HepG2 (cell line): Measurements from ENCODE around the gene STK24.

Experiments
- BRF2 ChIP-seq: sonication (generic); formaldehyde crosslinking; IDR thresholded peaks from 2 replicates; pipeline ENCODE4 v1.8.1; 2022; ENCODE audit warnings: mild to moderate bottlenecking, missing genetic modification reagents
- CCDC6 ChIP-seq: sonication (generic); formaldehyde crosslinking; IDR thresholded peaks from 2 replicates; pipeline ENCODE4 v1.8.1; 2022; ENCODE audit warnings: mild to moderate bottlenecking, missing genetic modification reagents, moderate library complexity
- CEBPG ChIP-seq: IDR thresholded peaks from 2 replicates; pipeline ENCODE4 v1.6.1; 2016
- CTCF ChIP-seq: sonication (generic); formaldehyde crosslinking; IDR thresholded peaks from 2 replicates; pipeline ENCODE4 v1.5.0; 2020; ENCODE audit warnings: mild to moderate bottlenecking, missing genetic modification reagents, moderate library complexity
- JUN ChIP-seq: sonication (generic); formaldehyde crosslinking; IDR thresholded peaks from 2 replicates; pipeline ENCODE4 v1.4.0; 2020; ENCODE audit warnings: mild to moderate bottlenecking, missing genetic modification reagents
- KLF16 ChIP-seq, 2 experiments: sonication (generic) in 1 of 2; formaldehyde crosslinking in 1 of 2; IDR thresholded peaks; 2 replicates each; pipeline versions ENCODE4 v1.6.1 to v1.8.0; 2016 to 2023; ENCODE audit warnings: missing genetic modification reagents in 2 of 2, missing compliant biosample characterization in 1 of 2
- SMAD1 ChIP-seq: sonication (generic); formaldehyde crosslinking; IDR thresholded peaks from 2 replicates; pipeline ENCODE4 v1.4.0; 2020; ENCODE audit warnings: missing genetic modification reagents, low read depth, mild to moderate bottlenecking, borderline replicate concordance
- YEATS4 ChIP-seq: sonication (generic); formaldehyde crosslinking; IDR thresholded peaks from 2 replicates; pipeline ENCODE4 v1.4.0; 2020; ENCODE audit warnings: missing genetic modification reagents, borderline replicate concordance
- ZNF629 ChIP-seq: sonication (generic); formaldehyde crosslinking; conservative IDR thresholded peaks from 2 replicates; pipeline ENCODE4 v1.5.0; 2020; ENCODE audit warnings: missing genetic modification reagents
- ZNF670 ChIP-seq: sonication (generic); formaldehyde crosslinking; IDR thresholded peaks from 2 replicates; pipeline ENCODE4 v1.8.0; 2022; ENCODE audit warnings: mild to moderate bottlenecking, missing genetic modification reagents, borderline replicate concordance
- TF ChIP-seq, protein P1 (sequence below): sonication (generic); formaldehyde crosslinking; IDR thresholded peaks from 2 replicates; pipeline ENCODE4 v1.4.0; 2020; ENCODE audit warnings: missing genetic modification reagents

DNA sequence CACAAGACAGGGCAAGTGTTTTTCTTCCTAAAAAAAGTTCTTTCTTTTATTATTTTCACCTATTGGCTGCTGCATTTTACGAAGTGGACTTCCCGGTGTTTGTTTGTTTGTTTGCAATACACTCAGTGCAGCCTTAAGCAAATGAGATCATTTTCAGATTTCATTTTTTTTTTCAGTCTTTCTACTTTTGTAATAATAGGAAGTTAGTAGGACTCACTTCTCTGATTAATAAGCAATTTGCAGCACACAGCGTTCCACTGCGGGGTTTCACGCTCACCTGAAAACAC, 128.3 kb downstream of the STK24 start:
- no peak for TF ChIP-seq CTCF
- no peak for TF ChIP-seq CCDC6 (CRISPR knock-in tag)
- no peak for TF ChIP-seq SMAD1 (CRISPR knock-in tag)
- no peak for TF ChIP-seq KLF16 (CRISPR knock-in tag; IDR thresholded peaks at IDR 0.05)
- TF ChIP-seq JUN (CRISPR knock-in tag) = no peak
- no peak for TF ChIP-seq ZNF670 (CRISPR knock-in tag)
- no peak for TF ChIP-seq YEATS4 (CRISPR knock-in tag)
- TF ChIP-seq, protein P1, sequence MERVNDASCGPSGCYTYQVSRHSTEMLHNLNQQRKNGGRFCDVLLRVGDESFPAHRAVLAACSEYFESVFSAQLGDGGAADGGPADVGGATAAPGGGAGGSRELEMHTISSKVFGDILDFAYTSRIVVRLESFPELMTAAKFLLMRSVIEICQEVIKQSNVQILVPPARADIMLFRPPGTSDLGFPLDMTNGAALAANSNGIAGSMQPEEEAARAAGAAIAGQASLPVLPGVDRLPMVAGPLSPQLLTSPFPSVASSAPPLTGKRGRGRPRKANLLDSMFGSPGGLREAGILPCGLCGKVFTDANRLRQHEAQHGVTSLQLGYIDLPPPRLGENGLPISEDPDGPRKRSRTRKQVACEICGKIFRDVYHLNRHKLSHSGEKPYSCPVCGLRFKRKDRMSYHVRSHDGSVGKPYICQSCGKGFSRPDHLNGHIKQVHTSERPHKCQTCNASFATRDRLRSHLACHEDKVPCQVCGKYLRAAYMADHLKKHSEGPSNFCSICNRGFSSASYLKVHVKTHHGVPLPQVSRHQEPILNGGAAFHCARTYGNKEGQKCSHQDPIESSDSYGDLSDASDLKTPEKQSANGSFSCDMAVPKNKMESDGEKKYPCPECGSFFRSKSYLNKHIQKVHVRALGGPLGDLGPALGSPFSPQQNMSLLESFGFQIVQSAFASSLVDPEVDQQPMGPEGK (CRISPR knock-in tag) = no peak
- no peak for TF ChIP-seq CEBPG (CRISPR knock-in tag)
- TF ChIP-seq BRF2 (CRISPR knock-in tag) = no peak
- TF ChIP-seq ZNF629 (CRISPR knock-in tag) = no peak
